Measurements from ENCODE around the gene PSAT1. TPM values are rescaled to one million over a fixed set of nuclear protein-coding genes. Genes with fewer than 3 reads are reported as not detected.

Gene PSAT1
- total RNA-seq, 1 experiment from 2014 or later: 215 TPM

DNA sequence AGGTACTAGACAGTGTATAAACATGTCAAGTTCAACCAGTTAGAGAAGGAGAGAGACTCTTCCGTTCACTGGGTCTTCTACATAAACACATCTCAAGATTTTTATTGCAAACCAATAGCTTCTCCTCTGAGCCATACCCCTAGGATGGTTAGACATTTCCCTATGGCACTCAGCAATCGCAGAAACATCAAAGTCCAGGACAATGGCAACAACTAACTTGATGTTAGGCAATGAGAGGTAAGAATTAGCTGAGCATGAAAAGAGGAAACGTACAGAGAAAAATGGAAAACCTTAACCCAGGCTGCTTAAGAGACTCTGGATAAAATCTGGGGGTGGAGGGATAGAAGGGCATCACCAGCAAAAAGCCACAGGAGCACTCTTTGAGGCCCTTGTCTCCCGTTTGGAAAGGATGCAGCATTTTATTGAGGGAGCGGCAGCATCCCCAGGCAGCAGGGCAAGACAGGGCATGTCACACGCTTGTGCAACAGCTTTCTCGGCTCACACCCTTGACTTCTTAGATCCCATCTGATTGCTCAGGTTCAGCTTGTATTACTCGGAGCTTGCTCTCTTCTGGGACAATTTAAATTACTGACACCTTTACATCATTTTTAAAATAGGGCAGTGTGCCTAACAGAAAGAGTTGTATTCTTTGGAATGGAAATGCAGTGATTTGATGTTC lies 8.6 kb upstream of the PSAT1 start:
- Histone ChIP-seq H3K56ac (ENCODE audit: insufficient read length, low read depth, low read length) (no peak overlapping the region), H3K9ac (ENCODE audit: extremely low read depth, insufficient read length, low read length) (no peak overlapping the region), H2BK15ac (ENCODE audit: low read depth, low read length) (no peak overlapping the region), H3K4me1 (ENCODE audit: insufficient read depth, low read length) (no peaks in the 10 kb centered on the region), H3K79me1 (ENCODE audit: insufficient read depth, low read depth, low read length, poor library complexity, severe bottlenecking) (no peaks in the 10 kb centered on the region), H3K79me2 (ENCODE audit: insufficient read depth, low read length) (no peaks in the 10 kb centered on the region), H2AK5ac (ENCODE audit: insufficient read length, low read length) (no peak overlapping the region), H3K27me3 (ENCODE audit: insufficient read depth, low read length) (no peaks in the 10 kb centered on the region), H3K14ac (ENCODE audit: insufficient read depth, low read length) (no peak overlapping the region), H3K18ac (ENCODE audit: insufficient read length, low read depth, low read length) (no peak overlapping the region), H2BK5ac (ENCODE audit: insufficient read length, low read length) (no peak overlapping the region), H3K23ac (ENCODE audit: insufficient read length, low read depth, low read length) (no peak overlapping the region), H3K4me2 (ENCODE audit: insufficient read depth, insufficient read length, low read length) (no peak overlapping the region), H3T11ph (ENCODE audit: low read length) (no peak overlapping the region), H4K5ac (ENCODE audit: insufficient read length, low read depth, low read length) (no peak overlapping the region), H3K23me2 (ENCODE audit: insufficient read length, low read depth, low read length, poor library complexity, severe bottlenecking) (no peaks in the 10 kb centered on the region), H2AFZ (ENCODE audit: low read length) (no peak overlapping the region), H3K27ac (ENCODE audit: insufficient read length, low read depth, low read length) (no peak overlapping the region), H2BK20ac (ENCODE audit: low read depth, low read length, poor library complexity, severe bottlenecking) (no peak overlapping the region), H3K4ac (ENCODE audit: low read depth, low read length) (no peak overlapping the region), H4K91ac (ENCODE audit: insufficient read length, low read depth, low read length) (no peak overlapping the region), H2BK12ac (ENCODE audit: insufficient read length, low read depth, low read length) (no peak overlapping the region), H4K8ac (replicated peaks; ENCODE audit: insufficient read length, low read depth, low read length) (no peak overlapping the region), H3K9me3 (ENCODE audit: control insufficient read depth, low read depth, low read length) (no peaks in the 10 kb centered on the region), H4K20me1 (ENCODE audit: control insufficient read depth, insufficient read depth, insufficient read length) (no peaks in the 10 kb centered on the region), H2BK120ac (ENCODE audit: low read depth, low read length, poor library complexity, severe bottlenecking) (no peak overlapping the region)
- H3K4me1 Mint-ChIP-seq: peaks cover 6% of the 10 kb centered on the region in 2 experiments
- H3K27me3 Mint-ChIP-seq (ENCODE audit: low read depth): no peaks in the 10 kb centered on the region; the same call in 1 of the 2 replicates
- peaks cover 3% of the 10 kb centered on the region in 2 experiments; a peak in 2 of 5 replicates for H3K9me3 Mint-ChIP-seq
- DNase-seq: no peak
- H3K36me3 Mint-ChIP-seq (ENCODE audit: insufficient read depth in 1 of 3, low read depth in 3 of 3): peaks cover 2 to 5% (median 3%) of the 10 kb centered on the region in 3 experiments; a peak in 5 of 7 replicates
- WGBS (ENCODE audit: extremely low coverage, insufficient read length, low lambda C conversion rate): no CpG with 5 or more reads among the region's 8 CpGs
- TF ChIP-seq, protein P1, sequence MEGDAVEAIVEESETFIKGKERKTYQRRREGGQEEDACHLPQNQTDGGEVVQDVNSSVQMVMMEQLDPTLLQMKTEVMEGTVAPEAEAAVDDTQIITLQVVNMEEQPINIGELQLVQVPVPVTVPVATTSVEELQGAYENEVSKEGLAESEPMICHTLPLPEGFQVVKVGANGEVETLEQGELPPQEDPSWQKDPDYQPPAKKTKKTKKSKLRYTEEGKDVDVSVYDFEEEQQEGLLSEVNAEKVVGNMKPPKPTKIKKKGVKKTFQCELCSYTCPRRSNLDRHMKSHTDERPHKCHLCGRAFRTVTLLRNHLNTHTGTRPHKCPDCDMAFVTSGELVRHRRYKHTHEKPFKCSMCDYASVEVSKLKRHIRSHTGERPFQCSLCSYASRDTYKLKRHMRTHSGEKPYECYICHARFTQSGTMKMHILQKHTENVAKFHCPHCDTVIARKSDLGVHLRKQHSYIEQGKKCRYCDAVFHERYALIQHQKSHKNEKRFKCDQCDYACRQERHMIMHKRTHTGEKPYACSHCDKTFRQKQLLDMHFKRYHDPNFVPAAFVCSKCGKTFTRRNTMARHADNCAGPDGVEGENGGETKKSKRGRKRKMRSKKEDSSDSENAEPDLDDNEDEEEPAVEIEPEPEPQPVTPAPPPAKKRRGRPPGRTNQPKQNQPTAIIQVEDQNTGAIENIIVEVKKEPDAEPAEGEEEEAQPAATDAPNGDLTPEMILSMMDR (conservative IDR thresholded peaks at IDR 0.05): no peak
- H3K27ac Mint-ChIP-seq: peak overlapping the region in 1 of 3 experiments; percentile 60; a peak in 2 of 7 replicates
- no peak overlapping the region for H3K4me3 Mint-ChIP-seq
